HG03565 (cell line): ENCODE measurements around the gene CAGE1.

Experiments
- ATAC-seq: cut with Tn5 transposase; IDR thresholded peaks from one replicate; pipeline ENCODE4 v1.9.1; 2021; ENCODE audit warnings: mild to moderate bottlenecking, moderate library complexity; ENCODE audit not compliant: unreplicated experiment

The CAGE1 gene

DNA sequence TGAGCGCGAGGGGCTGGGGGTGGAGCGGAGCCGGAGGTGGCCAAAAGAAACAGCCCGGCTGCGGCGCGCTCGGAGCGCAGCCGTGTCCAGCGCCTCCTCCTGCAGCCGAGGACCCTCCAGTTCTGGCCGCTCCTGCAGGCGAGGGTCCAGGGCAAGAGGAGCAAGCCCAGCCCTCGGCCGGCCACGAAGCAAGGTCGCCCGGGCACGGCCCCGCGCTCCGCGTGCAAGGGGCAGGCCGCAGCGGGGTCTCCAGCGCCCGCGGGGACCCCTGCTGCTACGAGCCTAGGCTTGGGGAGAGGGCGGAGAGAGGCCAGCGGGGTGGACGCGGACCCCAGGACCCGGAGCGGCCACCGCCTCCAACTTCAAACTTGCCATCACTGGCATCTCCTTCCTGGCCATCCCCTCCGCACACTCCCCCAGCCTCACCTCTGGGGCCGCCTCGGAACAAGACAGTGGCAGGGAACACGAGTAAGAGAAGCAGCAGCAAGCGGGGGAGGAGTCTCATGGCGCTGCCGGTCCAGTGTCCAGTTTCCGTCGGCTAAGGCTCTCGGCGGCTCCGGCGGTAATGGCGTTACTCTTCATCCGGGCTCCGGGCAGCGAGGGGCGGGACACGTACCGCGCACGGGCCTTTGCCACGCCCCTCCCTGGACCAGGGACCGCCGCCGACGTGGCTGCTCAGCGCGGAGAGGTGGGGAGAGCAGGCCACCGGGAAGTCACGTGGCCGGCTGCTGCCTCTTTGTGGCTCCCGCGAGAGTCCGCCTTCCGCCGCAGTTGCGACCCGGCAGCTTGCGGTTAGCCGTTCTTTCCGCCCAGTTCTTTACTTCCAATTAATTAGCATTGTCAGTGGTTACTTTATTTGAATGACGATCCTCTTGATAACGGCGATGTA, 76.7 kb downstream of the CAGE1 start, which contains the start of gene SSR1:
Gene SSR1 (minus strand): TSS at position 584 of the 889 bp plus-strand sequence. CDS start 79 bp downstream, at position 505.
- peak; percentile 95 for ATAC-seq

DNA sequence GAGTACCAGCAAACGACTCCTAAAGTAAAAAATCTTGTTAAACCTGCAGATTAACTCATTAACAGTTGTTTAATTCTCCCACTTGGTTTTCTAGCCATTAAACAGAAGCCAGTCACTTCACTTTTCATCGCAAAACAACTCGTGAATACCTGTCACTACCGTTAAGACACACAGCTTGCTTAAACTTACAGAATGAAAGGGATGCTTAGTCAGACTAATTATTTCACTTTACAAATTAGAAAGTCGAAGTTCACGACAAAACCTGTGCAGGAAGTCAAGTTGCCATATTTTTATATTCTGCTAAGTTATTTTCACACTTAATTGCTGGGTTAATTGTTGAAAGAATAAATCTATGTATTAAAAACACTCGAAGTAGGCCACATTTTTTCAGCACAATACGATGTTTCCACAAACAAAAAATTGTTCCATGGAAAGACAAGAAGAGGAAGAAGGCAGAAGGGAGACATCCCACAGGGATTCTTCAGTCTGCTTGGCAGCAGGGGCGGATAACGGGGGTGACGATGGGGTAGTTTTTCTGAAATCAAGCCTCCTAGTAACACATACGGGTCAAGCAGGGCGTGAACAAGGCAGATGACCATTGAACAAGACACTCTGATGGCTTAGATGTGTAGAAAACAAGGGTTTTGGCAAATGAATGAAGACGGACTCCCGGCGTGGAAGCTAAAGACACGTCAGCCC, 77.5 kb downstream of the CAGE1 start:
- no peak for ATAC-seq

DNA sequence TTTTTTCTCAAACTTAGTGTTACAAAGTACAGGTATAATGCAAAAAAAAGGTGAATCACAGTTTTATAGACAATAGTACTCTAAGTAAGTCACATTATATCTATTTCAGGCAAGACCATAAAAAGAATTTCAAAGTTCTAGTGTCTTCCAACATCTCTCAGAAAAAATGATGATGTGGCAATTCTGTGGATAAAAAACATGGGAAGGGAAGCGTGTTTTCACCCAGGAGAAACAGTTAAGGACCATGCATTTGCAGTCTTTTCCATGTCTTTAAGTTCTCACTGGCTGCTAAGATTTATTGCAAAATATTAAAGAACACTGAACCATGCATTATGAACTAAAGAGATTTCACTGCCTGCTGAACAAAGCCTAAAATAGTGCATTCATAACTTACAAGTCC, 78.4 kb downstream of the CAGE1 start:
- ATAC-seq = no peak

DNA sequence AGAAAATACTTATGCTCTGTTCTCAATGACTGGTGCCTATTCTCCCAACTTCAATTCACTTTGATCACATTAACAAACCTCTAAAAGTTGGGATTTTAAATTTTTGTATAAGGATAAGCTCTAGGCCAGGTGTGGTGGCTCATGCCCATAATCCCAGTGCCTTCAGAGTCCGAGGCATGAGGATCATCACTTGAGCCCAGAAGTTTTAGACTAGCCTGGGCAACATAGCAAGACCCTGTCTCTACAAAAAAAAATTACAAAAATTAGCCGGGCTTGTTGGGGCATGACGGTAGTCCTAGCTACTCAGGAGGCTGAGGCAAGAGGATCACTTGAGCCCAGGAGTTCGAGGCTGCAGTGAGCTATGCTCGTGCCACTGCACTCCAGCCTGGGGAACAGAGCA, 80.5 kb downstream of the CAGE1 start:
- ATAC-seq = no peak

DNA sequence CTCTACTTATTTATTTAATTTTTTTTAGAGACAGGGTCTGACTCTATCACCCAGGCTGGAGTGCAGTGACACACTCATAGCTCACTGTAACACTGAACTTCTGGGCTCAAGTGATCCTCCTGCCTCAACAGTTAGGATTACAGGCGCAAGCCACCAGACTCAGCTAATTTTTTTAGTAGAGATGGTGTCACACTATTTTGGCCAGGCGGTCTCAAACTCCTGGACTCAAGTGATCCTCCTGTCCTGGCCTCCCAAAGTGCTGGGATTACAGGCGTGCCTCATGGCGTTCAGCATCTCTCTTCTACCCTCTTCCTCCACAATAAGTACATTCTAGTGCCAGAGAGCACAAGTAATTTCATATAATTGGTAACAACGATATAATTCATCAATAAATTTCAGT, 82.0 kb downstream of the CAGE1 start:
- no peak for ATAC-seq

DNA sequence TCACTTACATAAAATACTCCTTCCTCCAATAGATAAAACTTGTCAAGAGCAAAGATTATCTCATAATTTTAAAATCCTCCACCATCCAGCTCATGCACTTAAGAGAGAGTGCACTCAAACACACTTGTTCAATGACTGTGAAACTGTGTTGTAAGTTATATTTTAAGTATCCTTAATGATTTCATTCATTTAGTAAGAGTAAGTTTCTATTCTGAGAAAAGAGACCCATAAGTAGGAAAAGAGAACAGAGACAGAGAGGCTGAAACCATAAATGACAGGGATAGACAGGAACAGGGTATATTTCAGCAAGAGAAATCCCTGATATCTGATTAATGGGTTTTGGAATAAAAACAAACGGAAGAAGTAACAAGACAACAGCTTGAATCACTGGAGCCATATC, 84.7 kb downstream of the CAGE1 start:
- ATAC-seq = no peak

DNA sequence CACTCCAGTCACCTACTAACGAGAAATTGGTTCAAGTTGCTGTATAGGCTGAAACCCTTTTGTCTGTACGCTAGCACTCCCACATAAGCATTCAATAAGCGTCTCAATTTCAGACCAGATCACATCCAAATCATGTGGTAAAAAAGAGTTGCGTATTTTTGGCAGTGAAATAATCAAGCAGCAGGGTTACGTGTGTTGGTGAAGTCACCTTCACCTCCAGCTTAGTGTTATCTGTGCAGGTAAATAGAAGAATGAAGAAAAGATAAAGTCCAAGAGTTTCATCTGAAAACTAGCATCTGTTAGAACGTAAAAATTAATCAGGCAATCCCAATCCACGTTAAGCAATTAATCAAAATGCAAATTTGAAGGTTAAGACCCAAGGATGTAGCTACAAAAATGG, 87.8 kb downstream of the CAGE1 start:
- no peak for ATAC-seq

DNA sequence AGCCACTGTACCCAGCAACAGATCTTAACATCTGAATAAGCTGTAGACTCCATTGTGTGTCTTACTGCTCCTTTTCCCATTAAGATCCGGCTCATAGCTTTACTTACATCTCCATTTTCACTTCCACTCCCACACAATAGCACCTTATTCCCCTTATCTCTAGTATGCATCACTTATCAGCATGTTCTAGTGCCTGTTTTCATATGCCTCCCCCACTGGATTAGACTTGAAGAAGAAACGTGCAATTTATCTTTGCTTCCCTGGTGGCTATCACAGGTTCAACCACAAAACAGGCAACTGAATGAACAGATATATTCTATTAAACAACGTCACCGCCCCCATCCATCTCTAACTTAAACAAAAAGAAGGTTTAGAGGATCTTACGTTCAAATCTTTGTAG, 88.6 kb downstream of the CAGE1 start:
- ATAC-seq = no peak

DNA sequence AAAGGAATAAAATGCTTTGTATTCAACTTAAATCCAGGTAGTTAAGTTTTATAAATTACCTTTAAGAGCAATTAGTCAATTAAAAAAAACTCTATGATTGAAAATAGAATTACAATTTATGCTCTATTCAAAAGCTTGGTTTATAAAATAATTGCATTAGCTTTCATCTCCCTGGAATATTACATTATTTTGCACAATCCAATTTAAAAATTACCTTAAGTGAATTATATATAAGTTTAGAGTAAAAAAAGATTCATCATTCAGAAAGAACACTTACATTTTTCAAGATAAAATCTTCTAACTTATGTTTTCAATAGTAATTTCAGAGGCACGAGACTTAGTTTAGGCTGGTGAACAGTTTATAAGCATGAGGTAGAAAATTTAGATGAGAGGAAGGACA, 91.4 kb downstream of the CAGE1 start:
- no peak for ATAC-seq

DNA sequence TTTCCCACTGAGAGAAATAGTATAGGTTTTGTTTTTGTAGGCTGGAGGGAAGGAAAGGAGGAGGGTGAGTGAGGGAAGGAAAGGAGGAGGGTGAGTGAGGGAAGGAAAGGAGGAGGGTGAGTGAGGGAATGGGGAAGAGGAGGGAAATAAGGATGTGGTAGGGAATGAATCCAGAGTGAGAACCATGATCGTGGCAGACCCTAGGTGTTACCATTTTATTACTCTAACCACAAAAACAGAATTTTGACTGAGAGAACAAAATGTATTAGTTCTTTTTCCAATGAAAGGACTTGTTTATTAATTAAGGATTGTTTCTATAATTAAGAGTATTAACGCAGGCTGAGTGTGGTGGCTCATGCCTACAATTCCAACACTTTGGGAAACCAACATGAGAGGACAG, 92.9 kb downstream of the CAGE1 start:
- ATAC-seq = no peak

DNA sequence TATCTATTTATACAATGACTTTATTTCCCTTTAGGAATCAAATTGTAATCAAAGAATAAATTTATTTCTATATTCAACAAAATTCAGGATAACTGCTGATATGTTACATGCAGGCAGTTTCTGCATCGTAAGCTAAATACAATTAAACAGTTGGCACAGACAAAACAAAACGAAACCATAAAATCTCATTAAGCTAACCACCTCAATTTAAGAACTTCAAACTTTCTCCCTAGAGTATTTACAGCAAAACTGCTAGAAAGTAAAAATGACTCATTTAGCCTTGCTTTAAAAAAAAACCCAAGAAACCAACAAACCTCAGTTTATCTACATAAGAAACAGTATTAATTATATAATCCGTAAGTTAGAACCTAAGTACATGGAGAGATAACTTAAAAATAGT, 93.6 kb downstream of the CAGE1 start:
- ATAC-seq = no peak

DNA sequence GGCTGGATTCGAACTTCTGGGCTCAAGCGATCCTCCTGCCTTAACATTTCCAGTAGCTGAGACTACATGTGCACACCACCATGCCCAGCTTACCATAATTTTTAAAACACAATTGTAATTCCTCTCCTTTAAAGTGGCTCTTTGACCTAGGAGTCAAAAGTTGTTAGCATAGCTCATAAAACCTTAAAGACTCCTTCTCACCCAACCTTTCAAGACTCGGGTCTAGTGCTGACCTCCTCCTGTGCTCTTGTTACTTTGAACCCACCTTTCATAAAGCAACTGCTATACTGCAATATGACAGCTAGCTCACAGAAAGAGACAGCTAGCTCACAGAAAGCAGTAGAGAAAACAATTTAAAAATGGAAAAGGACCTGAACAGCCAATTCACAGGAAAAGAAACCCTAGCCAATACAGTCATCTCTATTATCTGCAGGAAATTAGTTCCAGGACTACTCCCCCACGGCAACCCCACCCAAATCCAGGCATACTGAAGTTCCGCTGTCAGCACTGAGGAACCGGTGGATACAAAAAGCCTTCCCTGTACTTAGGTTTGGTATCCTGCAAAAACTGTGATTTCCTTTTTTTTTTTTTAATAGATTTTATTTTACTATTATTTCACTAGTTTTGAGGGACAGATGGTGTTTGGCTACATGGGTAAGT, 96.8 kb downstream of the CAGE1 start:
- ATAC-seq = no peak

DNA sequence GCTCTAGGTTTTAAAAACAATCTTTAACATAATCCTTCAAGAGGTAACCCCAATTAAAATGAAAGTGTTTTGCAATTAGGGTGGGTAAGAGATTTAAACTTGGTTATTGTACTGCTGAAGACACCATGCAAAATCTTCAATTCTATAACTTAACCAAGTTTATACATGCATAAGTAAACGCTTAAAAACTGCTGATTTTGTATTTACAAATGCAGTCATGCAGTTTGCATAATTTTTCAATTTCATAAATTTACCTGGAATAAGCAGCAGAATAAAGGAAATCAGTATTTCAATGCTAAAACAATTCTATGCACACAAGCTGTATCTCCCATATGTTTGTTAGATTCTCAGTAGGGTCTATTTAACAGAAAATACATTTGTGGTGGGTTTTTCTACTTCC, 99.5 kb downstream of the CAGE1 start:
- no peak for ATAC-seq

DNA sequence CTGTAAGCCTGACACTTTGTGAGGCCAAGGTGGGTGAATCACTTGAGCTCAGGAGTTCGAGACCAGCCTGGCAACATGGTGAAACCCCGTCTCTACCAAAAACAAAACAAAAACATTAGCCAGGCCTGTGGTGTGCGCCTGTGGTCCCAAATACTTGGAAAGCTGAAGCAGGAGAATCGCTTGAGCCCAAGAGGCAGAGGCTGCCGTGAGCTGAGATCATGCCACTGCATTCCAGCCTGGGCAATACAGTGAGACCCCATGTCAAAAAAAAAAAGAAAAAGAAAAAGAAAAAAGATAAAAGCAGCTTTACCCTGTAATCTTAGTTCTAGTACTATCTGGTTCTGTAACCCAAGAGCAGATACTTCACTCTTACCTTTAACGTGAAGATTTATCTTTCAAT, 104.1 kb downstream of the CAGE1 start:
- ATAC-seq = no peak

DNA sequence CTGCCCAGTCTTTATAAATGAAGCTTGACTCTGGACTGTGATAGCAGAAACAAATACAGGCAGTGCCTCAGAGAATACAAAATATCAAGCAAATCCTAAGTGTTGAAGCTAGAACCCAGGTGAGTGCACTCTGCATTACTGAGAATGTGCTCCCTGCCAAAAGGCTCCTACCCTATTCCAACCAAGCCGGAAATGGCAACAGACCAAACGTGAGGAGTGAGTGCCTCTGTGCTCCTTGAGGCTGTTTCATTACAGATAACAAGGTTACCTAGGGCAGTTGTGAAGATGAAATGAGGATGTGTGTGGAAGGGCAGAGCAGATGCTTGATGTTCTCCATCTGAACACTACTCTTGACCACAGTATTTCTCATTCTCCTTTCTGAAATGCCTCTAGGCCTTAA, 105.9 kb downstream of the CAGE1 start:
- ATAC-seq = no peak

DNA sequence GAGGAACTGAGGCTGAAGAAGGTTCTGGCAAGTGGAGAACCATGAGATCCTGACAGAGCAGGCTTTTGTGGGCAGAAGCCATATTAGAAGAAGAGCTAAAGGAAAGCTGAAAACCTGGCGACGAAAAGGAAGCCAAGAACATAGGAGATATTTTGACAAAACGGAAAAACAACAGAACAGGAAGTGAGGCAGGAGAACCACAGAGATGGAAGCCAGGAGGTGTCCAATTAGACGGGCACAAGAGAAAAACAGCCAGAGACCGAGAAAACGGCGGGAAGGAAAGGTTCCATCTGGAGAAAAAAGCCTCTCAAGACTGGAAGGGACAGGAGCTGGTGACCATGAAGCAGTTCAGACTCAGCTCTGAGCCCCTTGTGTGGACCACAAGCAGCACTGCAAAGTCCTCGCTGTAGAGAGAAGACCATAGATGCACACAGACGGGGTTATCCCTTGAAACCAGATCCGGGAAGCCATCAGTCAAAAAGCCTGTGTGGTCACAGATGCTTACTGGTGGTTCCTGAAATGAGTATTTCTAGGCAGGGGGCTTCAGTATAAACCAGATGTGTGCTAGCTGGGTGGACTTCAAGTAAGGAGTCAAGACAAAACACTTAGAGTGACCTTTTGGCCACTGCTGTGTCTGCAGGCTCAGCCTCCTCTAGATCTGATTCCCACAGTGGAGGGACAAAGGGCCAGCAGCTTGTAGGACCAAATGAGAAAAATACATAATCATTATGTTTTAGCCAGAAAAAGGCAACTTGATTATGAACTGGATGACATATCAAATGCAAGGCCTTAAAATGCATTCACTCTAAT, 107.2 kb downstream of the CAGE1 start:
- no peak for ATAC-seq
